K562 (cell line): ENCODE data around the gene C16orf92. TPM values are rescaled to one million over a fixed set of nuclear protein-coding genes. Genes with fewer than 3 reads are reported as not detected.

ENCODE experiments used
- HMG20B ChIP-seq: fragments of 250-450 bp; sonication (Bioruptor Pico); IDR thresholded peaks from 2 replicates; pipeline ENCODE4 v1.5.0; 2021; ENCODE audit warnings: mild to moderate bottlenecking
- IRF2 ChIP-seq: sonication (generic); formaldehyde crosslinking; IDR thresholded peaks from 2 replicates; pipeline ENCODE4 v1.8.1; 2022; ENCODE audit warnings: mild to moderate bottlenecking, missing genetic modification reagents
- NONO ChIP-seq, 2 experiments: fragments of 200-400 bp in 1 of 2; fragments of 450-650 bp in 1 of 2; formaldehyde crosslinking in 1 of 2; IDR thresholded peaks; 2 replicates each; pipeline ENCODE4 v1.6.1; 2017; ENCODE audit warnings: low read depth in 2 of 2, mild to moderate bottlenecking in 2 of 2, moderate library complexity in 2 of 2, low read length in 1 of 2
- PHF20 ChIP-seq: fragments of 450-650 bp; IDR thresholded peaks from 2 replicates; pipeline ENCODE4 v1.6.1; 2018; ENCODE audit not compliant: partially characterized antibody
- PHF8 ChIP-seq: fragments of 200-600 bp; sonication (generic); IDR thresholded peaks from 2 replicates; pipeline ENCODE4 v1.6.1; 2012; ENCODE audit warnings: mixed run types, mild to moderate bottlenecking, inconsistent platforms, low read length, moderate library complexity, borderline replicate concordance
- PRDM10 ChIP-seq: fragments of 450-650 bp; IDR thresholded peaks from 2 replicates; pipeline ENCODE4 v1.6.1; 2018; ENCODE audit not compliant: partially characterized antibody
- RBM15 ChIP-seq: fragments of 200-400 bp; formaldehyde crosslinking; IDR thresholded peaks from 2 replicates; pipeline ENCODE4 v1.6.1; 2018; ENCODE audit warnings: mild to moderate bottlenecking, low read length, moderate library complexity; ENCODE audit not compliant: insufficient read depth
- SIN3A ChIP-seq, 2 experiments: fragments of 150-350 bp in 1 of 2; IDR thresholded peaks; 2 replicates each; pipeline ENCODE4 v1.6.1; 2011 to 2016; ENCODE audit warnings: borderline replicate concordance in 2 of 2, low read depth in 2 of 2, low read length in 2 of 2, mild to moderate bottlenecking in 2 of 2, moderate library complexity in 2 of 2; ENCODE audit not compliant: control insufficient read depth in 1 of 2
- SMAD2 ChIP-seq: fragments of 150-350 bp; IDR thresholded peaks from 2 replicates; pipeline ENCODE4 v1.6.1; 2014; ENCODE audit warnings: low read depth, mild to moderate bottlenecking, low read length
- SMARCA4 ChIP-seq: fragments of 450-650 bp; IDR thresholded peaks from 2 replicates; pipeline ENCODE4 v1.6.1; 2016
- THAP12 ChIP-seq: fragments of 250-450 bp; sonication (Bioruptor Pico); IDR thresholded peaks from 2 replicates; pipeline ENCODE4 v1.9.0; 2021; ENCODE audit warnings: mild to moderate bottlenecking, inconsistent platforms
- ZBTB9 ChIP-seq: fragments of 450-650 bp; formaldehyde crosslinking; IDR thresholded peaks from 2 replicates; pipeline ENCODE4 v1.4.0; 2020; ENCODE audit warnings: mild to moderate bottlenecking, moderate library complexity
- ZHX1 ChIP-seq: fragments of 150-350 bp; conservative IDR thresholded peaks from 2 replicates; pipeline ENCODE4 v1.6.1; 2014; ENCODE audit warnings: low read length
- ZNF165 ChIP-seq: fragments of 250-450 bp; sonication (Bioruptor Pico); IDR thresholded peaks from 2 replicates; pipeline ENCODE4 v1.4.0; 2020; ENCODE audit warnings: borderline replicate concordance
- ZNF253 ChIP-seq: fragments of 250-450 bp; sonication (Bioruptor Pico); conservative IDR thresholded peaks from 2 replicates; pipeline ENCODE4 v1.6.1; 2021; ENCODE audit warnings: mild to moderate bottlenecking
- ZNF282 ChIP-seq: sonication (generic); formaldehyde crosslinking; IDR thresholded peaks from 2 replicates; pipeline ENCODE4 v1.8.1; 2023; ENCODE audit warnings: missing genetic modification reagents
- ZNF780A ChIP-seq: fragments of 250-450 bp; sonication (Bioruptor Pico); IDR thresholded peaks from 2 replicates; pipeline ENCODE4 v1.5.0; 2021; ENCODE audit warnings: mild to moderate bottlenecking
- polyA plus RNA-seq, 8 experiments: library from polyadenylated mRNA; depleted of rRNA in 4 of 8; stranded (reverse) in 5 of 8; unstranded in 3 of 8; fragments of >200 nt; fragmentation: Nextera tagmentation in 2 of 8; fragmentation: Illumina TruSeq in 1 of 8; extraction: Ambion mirVana in 2 of 8; extraction: Trizol in 1 of 8; gene quantifications; 2 replicates each; pipeline versions ENCODE4 v1.2.1 to v1.2.3, GENCODE V29; 2011 to 2014; ENCODE audit warnings: inconsistent platforms in 1 of 8, missing spikeins in 1 of 8
- total RNA-seq, 7 experiments: library from RNA; depleted of rRNA in 6 of 7; stranded (reverse); fragments of >200 nt in 6 of 7; fragmentation: Illumina TruSeq in 2 of 7; extraction: Trizol in 2 of 7; gene quantifications; 2 replicates each; pipeline versions ENCODE4 v1.2.1 to v1.2.3, GENCODE V29; 2011 to 2021; ENCODE audit warnings: low replicate concordance in 1 of 7

C16orf92 gene
- total and polyA plus RNA-seq, 9 of the 15 experiments (the other 6 are each of a cell fraction or from before 2014, with no cell fraction given): not detected

- TF ChIP-seq THAP12 (CRISPR knock-in tag) (no peak), PRDM10 (no peak), ZNF165 (CRISPR knock-in tag) (no peak), IRF2 (CRISPR knock-in tag) (no peak), NONO (IDR thresholded peaks at IDR 0.05; ENCODE audit: low read depth in 2 of 2, low read length in 1 of 2) (no peak), ZHX1 (no peak), ZNF780A (no peak), HMG20B (no peak), SIN3A (IDR thresholded peaks at IDR 0.05; ENCODE audit: borderline replicate concordance in 2 of 2, control insufficient read depth in 1 of 2, low read depth in 2 of 2, low read length in 2 of 2) (no peak), ZNF253 (CRISPR knock-in tag) (no peak), ZNF282 (CRISPR knock-in tag) (no peak), ZBTB9 (no peak), PHF8 (no peak), SMARCA4 (no peak), RBM15 (no peak), SMAD2 (no peak), PHF20 (no peak)
These were observed 10.3 kb downstream of the C16orf92 start (continued) for GRCh38 chr16:30033270-30033669.
